ENCODE results near the gene MT1HL1. TPM values are rescaled to one million over a fixed set of nuclear protein-coding genes. Genes with fewer than 3 reads are reported as not detected.

MT1HL1 gene
- total and polyA plus RNA-seq, 12 donors, result not detected

DNA sequence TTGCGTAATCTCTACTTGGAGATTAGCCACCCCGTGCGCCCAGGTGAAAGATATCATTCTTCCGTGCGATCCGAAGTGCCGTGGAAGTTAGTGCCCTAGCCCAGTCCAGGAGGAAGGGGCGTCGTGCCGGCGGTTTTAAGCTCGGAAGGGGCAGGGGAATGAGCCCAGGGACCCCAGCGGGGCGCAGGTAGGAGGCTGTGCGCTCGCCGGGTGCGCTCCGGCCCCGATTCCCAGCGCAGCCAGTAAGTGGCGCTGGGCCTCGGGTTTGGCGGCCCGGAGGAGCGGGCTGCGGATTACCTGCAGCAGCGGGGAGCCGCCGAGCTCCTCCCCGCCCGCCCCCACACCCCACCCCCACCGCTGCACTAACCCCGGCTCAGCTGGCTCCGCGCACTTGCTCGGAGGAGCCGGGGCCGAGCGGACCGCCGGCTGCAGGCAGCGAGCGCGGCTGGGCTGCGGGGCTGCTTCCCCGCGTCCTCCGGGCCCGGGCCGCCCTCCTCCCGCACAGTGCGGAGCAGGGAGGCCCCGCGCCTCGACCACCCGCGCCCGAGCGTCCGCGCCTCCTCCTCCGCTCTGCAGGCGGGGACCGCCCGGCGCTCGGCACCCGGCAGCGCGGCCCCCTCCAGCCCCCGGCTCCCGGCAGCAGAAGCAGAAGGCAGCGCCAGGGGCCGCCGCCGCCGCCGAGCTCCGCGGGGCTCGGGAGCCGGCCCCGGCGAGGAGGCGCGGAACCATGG, 37.7 kb upstream of the MT1HL1 start, which contains the start of gene RYR2:
RYR2 (plus strand) TSS at position 390 of the 731 bp plus-strand sequence; CDS start at position 728, 338 bp downstream.
- WGBS, 4 donors, result 0 to 5% (median 2%) methylated on average over 11 to 87 of the region's 87 CpGs
- Histone ChIP-seq H3K27ac (no peak within 1 kb of the TSS), H3K9me3 (replicated peaks in 1 of 3) (no peaks in the 10 kb centered on the region), H3K4me3 (peak within 1 kb of the TSS in 1 of 4 donors; percentile 19), H3K27me3 (peaks cover 36% of the 10 kb centered on the region), H3K4me1 (replicated peaks in 1 of 2) (no peaks in the 10 kb centered on the region), H3K36me3 (replicated peaks in 1 of 2) (no peaks in the 10 kb centered on the region)
- DNase-seq, result no peak
- intact Hi-C loops (cut with DNase I), result no loop called here
- TF ChIP-seq POLR2A (IDR thresholded peaks at IDR 0.05) (no peak), CTCF (IDR thresholded peaks at IDR 0.05) (peak in 1 of 6 experiments; percentile 26)

DNA sequence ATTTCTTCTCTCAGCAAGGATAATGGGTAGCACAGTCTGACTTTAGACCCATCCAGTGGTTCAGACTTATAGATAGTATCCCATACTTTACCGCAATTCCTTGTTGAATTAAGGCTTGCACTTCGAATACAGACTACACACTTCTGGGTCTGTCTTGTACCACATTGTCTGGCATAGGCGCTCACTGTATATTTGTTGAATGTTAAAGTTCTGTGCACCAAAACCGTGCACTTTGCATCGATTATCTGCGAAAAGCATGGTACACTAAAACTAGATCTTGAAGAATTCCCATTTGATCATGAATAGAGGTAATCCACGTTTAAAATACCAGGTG, 37.2 kb upstream of the MT1HL1 start:
- no peaks in the 10 kb centered on the region for H3K4me1 ChIP-seq (replicated peaks in 1 of 2)
- TF ChIP-seq CTCF (IDR thresholded peaks at IDR 0.05) (no peak), POLR2A (IDR thresholded peaks at IDR 0.05) (no peak)
- intact Hi-C loops (cut with DNase I), result no loop called here
- no peak for DNase-seq
- H3K36me3 ChIP-seq (replicated peaks in 1 of 2), result no peaks in the 10 kb centered on the region
- H3K27ac ChIP-seq, result no peak overlapping the region
- 11 to 25% (median 13%) methylated on average over 7 of the region's 7 CpGs for WGBS, 4 donors
- H3K4me3 ChIP-seq, result no peak overlapping the region
- peaks cover 36% of the 10 kb centered on the region for H3K27me3 ChIP-seq
- H3K9me3 ChIP-seq (replicated peaks in 1 of 3), result no peaks in the 10 kb centered on the region

DNA sequence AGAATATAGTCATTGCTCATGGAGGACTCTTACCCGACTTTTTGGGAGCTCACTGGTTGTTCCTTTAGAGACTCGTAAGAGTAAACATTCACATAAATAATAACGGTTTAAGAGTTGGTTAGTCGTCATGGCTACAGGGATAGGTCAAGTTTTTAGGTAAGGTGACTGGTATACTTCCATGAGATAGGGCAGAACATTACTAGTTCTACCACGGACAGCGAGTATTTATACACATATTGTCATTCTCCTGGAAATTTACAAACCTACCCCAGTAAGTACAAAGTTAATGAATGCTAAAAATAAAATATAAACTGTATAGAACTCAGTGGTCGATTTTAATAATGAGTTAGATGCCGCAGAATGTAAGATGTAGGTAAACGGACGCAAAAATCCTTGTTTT, 36.6 kb upstream of the MT1HL1 start:
- no peak for DNase-seq
- no peak overlapping the region for H3K4me3 ChIP-seq
- no peaks in the 10 kb centered on the region for H3K36me3 ChIP-seq (replicated peaks in 1 of 2)
- TF ChIP-seq POLR2A (IDR thresholded peaks at IDR 0.05) (no peak), CTCF (IDR thresholded peaks at IDR 0.05) (no peak)
- no peak overlapping the region for H3K27ac ChIP-seq
- intact Hi-C loops (cut with DNase I), result no loop called here
- 57 to 77% (median 68%) methylated on average over 10 of the region's 10 CpGs for WGBS, 4 donors
- no peaks in the 10 kb centered on the region for H3K4me1 ChIP-seq (replicated peaks in 1 of 2)
- peaks cover 36% of the 10 kb centered on the region for H3K27me3 ChIP-seq
- H3K9me3 ChIP-seq (replicated peaks in 1 of 3), result no peaks in the 10 kb centered on the region

- intact Hi-C loops (cut with DNase I), result no loop called here
- H3K9me3 ChIP-seq (replicated peaks in 1 of 3), result no peaks in the 10 kb centered on the region
- H3K27ac ChIP-seq, result no peak overlapping the region
- no peaks in the 10 kb centered on the region for H3K36me3 ChIP-seq (replicated peaks in 1 of 2)
- no peak overlapping the region for H3K4me3 ChIP-seq
- 79 to 86% (median 82%) methylated on average over 6 of the region's 6 CpGs for WGBS, 4 donors
- DNase-seq, result no peak
- peaks cover 29% of the 10 kb centered on the region for H3K27me3 ChIP-seq
- no peaks in the 10 kb centered on the region for H3K4me1 ChIP-seq (replicated peaks in 1 of 2)
- TF ChIP-seq CTCF (IDR thresholded peaks at IDR 0.05), result no peak
- no peak for TF ChIP-seq POLR2A (IDR thresholded peaks at IDR 0.05)
These were observed 34.0 kb upstream of the MT1HL1 start for GRCh38 chr1:237038211-237038610.

Data from adrenal gland (tissue), 12 donors.